ENCODE data around the gene INTS4.

- TF ChIP-seq CTCF (IDR thresholded peaks at IDR 0.05) = no peak
- TF ChIP-seq POLR2A (IDR thresholded peaks at IDR 0.05) = no peak
Measured at GRCh38 chr11:77871855-77872254, 122.6 kb downstream of the INTS4 start.
